ENCODE results near the gene RAET1G.

GRCh38 chr6:149888093-149888492 is 34.8 kb downstream of the RAET1G start:
- TF ChIP-seq CTCF (conservative IDR thresholded peaks at IDR 0.05) = no peak
- no peak for TF ChIP-seq ZFX (IDR thresholded peaks at IDR 0.05)

All from C4-2B (cell line).